Thyroid gland (tissue), 4 donors: ENCODE results near the gene CDK8. TPM values are rescaled to one million over a fixed set of nuclear protein-coding genes. Genes with fewer than 3 reads are reported as not detected.

ENCODE experiments used
- DNase-seq, 2 donors: peaks; one replicate each; pipeline ENCODE4 v3.0.0-alpha.2; 2019
- H3K27ac ChIP-seq, 3 donors: fragments of 200-600 bp; sonication (generic); 1 replicate in 2 of 3; 2 replicates in 1 of 3; pipeline ENCODE4 v1.5.1; 2016 to 2019; ENCODE audit warnings: mild to moderate bottlenecking in 1 of 3, moderate library complexity in 1 of 3
- H3K27me3 ChIP-seq: fragments of 200-600 bp; sonication (generic); one replicate; pipeline ENCODE4 v1.5.1; 2019
- H3K36me3 ChIP-seq, 2 donors: fragments of 200-600 bp; sonication (generic); one replicate each; pipeline ENCODE4 v1.5.1; 2016 to 2019
- H3K4me1 ChIP-seq, 2 donors: fragments of 200-600 bp; sonication (generic); one replicate each; pipeline ENCODE4 v1.5.1; 2017 to 2019
- H3K4me3 ChIP-seq, 3 donors: fragments of 200-600 bp; sonication (generic); replicated peaks in 1 of 3; 1 replicate in 2 of 3; 2 replicates in 1 of 3; pipeline ENCODE4 v1.5.1; 2016; ENCODE audit warnings: mild to moderate bottlenecking in 1 of 3
- H3K9me3 ChIP-seq: fragments of 200-600 bp; sonication (generic); one replicate; pipeline ENCODE4 v1.5.1; 2017
- CTCF ChIP-seq, 6 experiments: fragments of 200-600 bp in 3 of 6; fragments of 450-650 bp in 3 of 6; sonication (generic) in 3 of 6; IDR thresholded peaks; one replicate each; pipeline ENCODE4 v1.5.1; 2016 to 2019; ENCODE audit warnings: antibody characterized with exemption in 6 of 6, mild to moderate bottlenecking in 2 of 6, inconsistent platforms in 1 of 6, moderate library complexity in 1 of 6
- POLR2A ChIP-seq, 2 donors: fragments of 450-650 bp; IDR thresholded peaks; one replicate each; pipeline ENCODE4 v1.6.1; 2017; ENCODE audit warnings: antibody characterized with exemption in 2 of 2, mild to moderate bottlenecking in 2 of 2, moderate library complexity in 1 of 2
- WGBS, 2 donors: methylation state at CpG; one replicate each; pipeline ENCODE4 v1.1.5; 2017; 5-methylcytosine and 5-hydroxymethylcytosine counted together
- intact Hi-C: fragments of 100-400 bp; cut with DNase I; formaldehyde crosslinking; loops from one replicate; pipeline ENCODE4 v1.15.1; 2023
- total RNA-seq, 4 donors: library from RNA; depleted of rRNA; stranded (reverse); fragments of >200 nt; gene quantifications; one replicate each; pipeline ENCODE4 v1.2.3, GENCODE V29; 2016

Gene CDK8
- total RNA-seq, 4 donors from 2014 or later = 14.2 to 16.2 (median 15.1) TPM

DNA sequence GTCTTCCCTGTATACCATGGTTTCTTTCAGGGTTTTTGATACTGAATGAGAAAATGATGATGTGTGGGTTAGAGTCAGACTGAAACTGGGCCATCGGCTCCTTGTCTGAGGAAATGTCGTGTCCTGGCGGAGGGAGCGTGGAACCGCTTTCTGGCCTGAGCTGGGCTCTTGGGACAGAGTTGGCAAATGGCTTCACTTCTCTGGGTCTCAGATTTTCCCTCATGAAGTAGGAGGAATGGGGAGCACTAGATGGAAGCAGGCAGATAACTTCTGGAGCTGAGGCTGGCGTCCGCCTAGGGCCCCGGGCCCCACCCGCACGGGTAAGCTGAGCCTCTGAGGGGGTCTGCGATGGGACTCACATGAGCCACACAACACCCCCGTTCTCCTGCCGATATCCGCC, 170.3 kb downstream of the CDK8 start:
- 81 to 84% methylated on average over 11 to 14 of the region's 14 CpGs for WGBS, 2 donors
- no peak for DNase-seq
- no peaks in the 10 kb centered on the region for H3K9me3 ChIP-seq
- H3K27ac ChIP-seq = peak overlapping the region in 1 of 3 donors; percentile 90
- intact Hi-C loops = no loop called here
- H3K27me3 ChIP-seq = no peaks in the 10 kb centered on the region
- H3K36me3 ChIP-seq = no peaks in the 10 kb centered on the region
- peaks cover 13 to 18% of the 10 kb centered on the region in 2 donors for H3K4me1 ChIP-seq
- no peak overlapping the region for H3K4me3 ChIP-seq
- TF ChIP-seq POLR2A (IDR thresholded peaks at IDR 0.05) (no peak), CTCF (IDR thresholded peaks at IDR 0.05) (no peak)

DNA sequence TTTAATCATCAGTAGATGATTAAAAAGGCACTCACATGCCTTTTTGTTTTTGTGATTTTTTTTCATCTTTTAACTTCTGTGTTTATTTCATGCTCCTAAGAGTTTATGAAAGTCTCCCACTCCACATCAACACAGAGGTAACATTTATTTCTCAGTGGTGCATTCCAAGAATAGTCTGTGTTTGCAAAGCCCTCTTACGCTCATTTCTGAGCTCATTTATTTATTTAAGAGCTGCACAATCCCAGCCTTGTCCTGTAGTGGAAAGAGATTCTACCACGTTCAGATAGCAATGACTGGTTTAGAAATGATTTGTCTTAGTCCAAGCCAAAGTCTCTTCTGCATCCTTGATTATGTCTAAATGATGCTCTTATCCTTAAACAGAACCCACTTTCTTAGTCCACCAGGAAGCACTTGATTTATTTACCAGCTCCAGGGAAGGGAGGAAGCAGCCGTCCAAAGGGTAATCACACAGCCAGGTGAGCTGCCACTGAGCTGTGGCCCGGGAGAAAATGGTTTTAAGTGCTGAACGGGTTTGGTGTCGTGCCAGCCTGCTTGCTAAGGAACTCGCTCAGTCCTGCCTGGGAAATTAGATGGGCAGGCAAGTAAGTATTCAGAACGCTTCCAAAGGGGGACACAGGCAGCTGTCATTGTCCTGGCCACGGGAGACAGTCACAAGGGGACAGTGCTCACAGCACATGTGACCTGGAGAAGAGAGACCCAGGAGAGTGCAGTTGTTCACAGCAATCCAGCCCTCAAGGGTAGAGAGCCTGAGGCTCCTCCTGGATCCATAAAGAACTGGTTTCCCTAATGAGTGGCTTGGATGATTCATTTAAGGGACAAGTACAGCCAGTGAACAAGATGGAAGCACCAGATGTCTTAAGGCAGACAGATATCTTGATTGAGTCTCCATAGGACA, 171.8 kb downstream of the CDK8 start:
- H3K4me1 ChIP-seq = peaks cover 13 to 18% of the 10 kb centered on the region in 2 donors
- H3K27ac ChIP-seq = peak overlapping the region; percentile 78 to 90 (median 80)
- no peak overlapping the region for H3K4me3 ChIP-seq

DNA sequence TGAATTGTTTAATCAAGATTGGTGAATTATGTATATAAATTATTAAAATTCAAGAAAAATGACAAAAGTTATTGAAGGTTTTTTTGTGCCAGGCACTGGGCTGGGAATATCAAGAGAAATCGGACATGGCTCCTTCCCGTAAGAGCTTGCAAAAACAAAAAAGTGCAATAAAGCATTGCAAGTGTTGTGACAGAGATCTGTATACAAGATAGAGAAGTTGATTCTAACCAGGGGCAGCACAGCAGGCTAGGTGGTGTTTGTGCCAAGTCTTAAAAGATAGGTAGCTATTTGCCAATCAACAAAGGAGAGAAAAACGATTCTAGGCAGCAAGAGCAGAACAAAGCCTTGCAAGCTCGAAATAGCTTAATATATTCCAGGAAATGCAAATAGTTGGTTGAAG, 179.8 kb downstream of the CDK8 start:
- no peak for DNase-seq
- Histone ChIP-seq H3K36me3 (no peaks in the 10 kb centered on the region), H3K9me3 (no peaks in the 10 kb centered on the region), H3K27me3 (no peaks in the 10 kb centered on the region), H3K4me3 (no peak overlapping the region), H3K27ac (no peak overlapping the region), H3K4me1 (no peaks in the 10 kb centered on the region)
- intact Hi-C loops = no loop called here
- 50% methylated on average over 4 of the region's 4 CpGs for WGBS, 2 donors
- TF ChIP-seq CTCF (IDR thresholded peaks at IDR 0.05) (no peak), POLR2A (IDR thresholded peaks at IDR 0.05) (no peak)

More for the DNA sequence above, 171.8 kb downstream of the CDK8 start:
- peak; percentile 91 to 93 for DNase-seq
- intact Hi-C loops = no loop called here
- TF ChIP-seq POLR2A (IDR thresholded peaks at IDR 0.05) = peak in 1 of 2 donors; percentile 35
- peak in 2 of 6 experiments; percentile 23 to 37 for TF ChIP-seq CTCF (IDR thresholded peaks at IDR 0.05)
- Histone ChIP-seq H3K27me3 (no peaks in the 10 kb centered on the region), H3K9me3 (no peaks in the 10 kb centered on the region), H3K36me3 (no peaks in the 10 kb centered on the region)
- 18 to 22% methylated on average over 9 of the region's 9 CpGs for WGBS, 2 donors

DNA sequence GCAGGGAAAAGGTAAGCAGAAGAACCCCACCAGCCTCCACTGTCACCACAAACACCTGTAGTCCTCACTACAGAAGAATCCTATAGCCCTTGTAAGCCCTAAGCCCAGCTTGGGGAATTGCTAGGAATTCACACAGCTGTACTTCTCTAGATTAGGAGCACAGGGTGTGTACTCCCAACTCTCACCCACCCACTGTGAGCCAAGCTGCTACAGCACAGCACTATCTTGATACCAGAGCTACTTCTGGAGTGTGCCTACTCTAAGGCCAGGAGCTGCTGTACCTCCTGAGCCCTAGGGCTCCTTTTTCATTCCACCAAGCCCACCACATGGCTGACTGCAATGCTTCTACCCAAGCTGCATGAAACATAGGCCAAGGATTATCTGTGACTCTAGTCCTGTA, 181.2 kb downstream of the CDK8 start:
- H3K27ac ChIP-seq = no peak overlapping the region
- no peaks in the 10 kb centered on the region for H3K4me1 ChIP-seq
- no peak overlapping the region for H3K4me3 ChIP-seq
- intact Hi-C loops = no loop called here
- H3K27me3 ChIP-seq = no peaks in the 10 kb centered on the region
- TF ChIP-seq POLR2A (IDR thresholded peaks at IDR 0.05) (no peak), CTCF (IDR thresholded peaks at IDR 0.05) (no peak)
- H3K36me3 ChIP-seq = no peaks in the 10 kb centered on the region
- H3K9me3 ChIP-seq = no peaks in the 10 kb centered on the region
- DNase-seq = no peak

GRCh38 chr13:26435646-26436045, 181.7 kb downstream of the CDK8 start:
- Histone ChIP-seq H3K4me3 (no peak overlapping the region), H3K36me3 (no peaks in the 10 kb centered on the region), H3K9me3 (no peaks in the 10 kb centered on the region), H3K27me3 (no peaks in the 10 kb centered on the region), H3K27ac (no peak overlapping the region), H3K4me1 (no peaks in the 10 kb centered on the region)
- intact Hi-C loops = no loop called here
- no peak for DNase-seq
- TF ChIP-seq CTCF (IDR thresholded peaks at IDR 0.05) = no peak
- no peak for TF ChIP-seq POLR2A (IDR thresholded peaks at IDR 0.05)
- 79% methylated on average over 2 of the region's 3 CpGs; no CpG with 5 or more reads in 1 of the 2 donors for WGBS, 2 donors
